Endodermal cell (in vitro differentiated cells): ENCODE measurements around the gene ZNF385D. TPM values are rescaled to one million over a fixed set of nuclear protein-coding genes. Genes with fewer than 3 reads are reported as not detected.

Experiments used
- DNase-seq: peaks from one replicate; pipeline ENCODE4 v3.0.0-alpha.2; 2017
- H3K27ac ChIP-seq: 2 replicates; pipeline ENCODE4 v1.5.1; 2013; ENCODE audit warnings: mild to moderate bottlenecking, low read depth, low read length, moderate library complexity
- H3K27me3 ChIP-seq: 2 replicates; pipeline ENCODE4 v1.6.1; 2013; ENCODE audit warnings: mild to moderate bottlenecking, low read length, moderate library complexity; ENCODE audit not compliant: insufficient read depth, control insufficient read depth, poor library complexity, severe bottlenecking
- H3K36me3 ChIP-seq: 2 replicates; pipeline ENCODE4 v1.7.0; 2013; ENCODE audit warnings: mild to moderate bottlenecking, low read length, moderate library complexity; ENCODE audit not compliant: control insufficient read depth, insufficient read depth
- H3K4me1 ChIP-seq: one replicate; pipeline ENCODE4 v1.7.0; 2013; ENCODE audit warnings: low read length; ENCODE audit not compliant: control insufficient read depth, insufficient read depth
- H3K4me3 ChIP-seq: 2 replicates; pipeline ENCODE4 v1.5.1; 2013; ENCODE audit warnings: mild to moderate bottlenecking, low read length, moderate library complexity
- H3K9ac ChIP-seq: 2 replicates; pipeline ENCODE4 v1.6.1; 2013; ENCODE audit warnings: mild to moderate bottlenecking, low read length, moderate library complexity; ENCODE audit not compliant: poor library complexity, severe bottlenecking; ENCODE audit errors: extremely low read depth
- H3K9me3 ChIP-seq: 2 replicates; pipeline ENCODE4 v1.6.1; 2013; ENCODE audit warnings: mild to moderate bottlenecking, low read length, moderate library complexity; ENCODE audit not compliant: control insufficient read depth
- H3K27ac Mint-ChIP-seq: 2 replicates; pipeline ENCODE4 v1.8.0; 2020; ENCODE audit warnings: mixed read lengths
- H3K27me3 Mint-ChIP-seq: 2 replicates; pipeline ENCODE4 v1.8.0; 2021; ENCODE audit warnings: mild to moderate bottlenecking, mixed read lengths; ENCODE audit not compliant: insufficient read depth
- H3K36me3 Mint-ChIP-seq: 2 replicates; pipeline ENCODE4 v1.8.0; 2020; ENCODE audit warnings: low read depth, mixed read lengths
- H3K4me1 Mint-ChIP-seq: 2 replicates; pipeline ENCODE4 v1.8.0; 2020; ENCODE audit warnings: mixed read lengths
- H3K4me3 Mint-ChIP-seq: 2 replicates; pipeline ENCODE4 v1.8.0; 2020; ENCODE audit warnings: mild to moderate bottlenecking, moderate library complexity, mixed read lengths
- H3K9me3 Mint-ChIP-seq: 2 replicates; pipeline ENCODE4 v1.8.0; 2020; ENCODE audit warnings: mild to moderate bottlenecking, mixed read lengths
- CTCF ChIP-seq: fragments of 200-600 bp; sonication (generic); conservative IDR thresholded peaks from 2 replicates; pipeline ENCODE4 v1.5.0; 2021; ENCODE audit warnings: antibody characterized with exemption, mild to moderate bottlenecking
- WGBS, 2 experiments: methylation state at CpG; one replicate each; pipeline versions ENCODE4 v1.1.5 to v1.1.7; 2013; ENCODE audit warnings: missing lambda C conversion rate in 2 of 2, mixed read lengths in 1 of 2; ENCODE audit not compliant: insufficient coverage in 1 of 2, insufficient read length in 1 of 2; 5-methylcytosine and 5-hydroxymethylcytosine counted together
- total RNA-seq, 2 donors: library from RNA; stranded (reverse); fragmentation: NEBNext Ultra II Directional in 1 of 2; extraction: Animal tissue kit (Norgen Biotek cat#: 25700) in 1 of 2; gene quantifications; 2 replicates in 1 of 2; 3 replicates in 1 of 2; pipeline ENCODE4 v1.2.1, GENCODE V29; 2021

The ZNF385D gene
- total RNA-seq, 2 donors from 2014 or later, result 1.1 to 3.7 TPM

DNA sequence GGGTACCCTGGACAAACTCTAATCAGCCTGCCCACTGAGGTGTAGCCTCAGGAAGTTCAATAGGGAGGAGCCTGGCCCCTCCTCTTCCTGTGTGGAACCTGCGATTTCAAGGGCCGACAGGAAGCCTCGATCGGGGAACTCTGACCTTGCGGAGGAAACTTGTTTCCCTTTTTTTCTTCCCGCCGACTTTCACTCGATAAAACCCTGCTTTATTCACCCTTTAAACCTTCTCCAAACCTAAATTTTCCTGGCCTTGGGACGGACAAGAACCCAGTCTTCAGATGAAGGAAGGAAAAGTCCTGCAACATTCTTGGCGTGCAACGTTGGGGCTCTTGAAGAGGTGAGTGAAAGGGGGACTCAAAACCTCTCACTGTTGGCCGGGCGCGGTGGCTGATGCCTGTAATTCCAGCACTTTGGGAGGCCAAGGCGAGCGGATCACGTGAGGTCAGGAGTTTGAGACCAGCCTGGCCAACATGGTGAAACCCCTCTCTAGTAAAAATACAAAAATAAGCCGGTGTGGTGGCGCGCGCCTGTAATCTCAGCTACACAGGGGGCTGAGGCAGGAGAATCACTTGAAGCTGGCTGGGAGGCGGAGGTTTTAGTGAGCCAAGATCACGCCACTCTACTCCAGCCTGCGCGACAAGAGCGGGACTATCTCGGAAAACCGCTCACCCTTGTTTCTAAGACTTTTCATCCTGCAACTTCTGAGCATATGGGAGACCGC lies 208.2 kb downstream of the ZNF385D start:
- H3K4me3 Mint-ChIP-seq, result peak overlapping the region; percentile 78
- no peaks in the 10 kb centered on the region for H3K9me3 Mint-ChIP-seq
- peak; percentile 64 for DNase-seq
- H3K9me3 ChIP-seq, result no peaks in the 10 kb centered on the region
- no peak for TF ChIP-seq CTCF
- H3K27me3 Mint-ChIP-seq, result no peaks in the 10 kb centered on the region
- no peaks in the 10 kb centered on the region for H3K36me3 Mint-ChIP-seq
- no peak overlapping the region for H3K4me3 ChIP-seq
- no peaks in the 10 kb centered on the region for H3K4me1 ChIP-seq
- no peak overlapping the region for H3K9ac ChIP-seq
- 88 to 92% methylated on average over 18 to 29 of the region's 29 CpGs for WGBS, 2 experiments
- no peaks in the 10 kb centered on the region for H3K36me3 ChIP-seq
- H3K27ac ChIP-seq, result no peak overlapping the region
- H3K4me1 Mint-ChIP-seq, result peaks cover 17% of the 10 kb centered on the region
- H3K27me3 ChIP-seq, result no peaks in the 10 kb centered on the region
- H3K27ac Mint-ChIP-seq, result peak overlapping the region; percentile 97

GRCh38 chr3:21540265-21540664 lies 210.7 kb downstream of the ZNF385D start:
- Histone ChIP-seq H3K36me3 (no peaks in the 10 kb centered on the region), H3K4me1 (no peaks in the 10 kb centered on the region), H3K9ac (no peak overlapping the region), H3K27ac (no peak overlapping the region), H3K9me3 (no peaks in the 10 kb centered on the region), H3K4me3 (no peak overlapping the region), H3K27me3 (no peaks in the 10 kb centered on the region)
- no peak for DNase-seq
- Mint-ChIP-seq H3K27me3 (no peaks in the 10 kb centered on the region), H3K27ac (no peak overlapping the region), H3K4me1 (peaks cover 12% of the 10 kb centered on the region), H3K36me3 (no peaks in the 10 kb centered on the region), H3K9me3 (no peaks in the 10 kb centered on the region), H3K4me3 (no peak overlapping the region)
- no peak for TF ChIP-seq CTCF
- WGBS, 2 experiments, result 92 to 94% methylated on average over 4 to 6 of the region's 6 CpGs

- H3K9me3 ChIP-seq, result no peaks in the 10 kb centered on the region
- TF ChIP-seq CTCF, result no peak
- Mint-ChIP-seq H3K27ac (peak overlapping the region; percentile 16), H3K9me3 (no peaks in the 10 kb centered on the region), H3K27me3 (no peaks in the 10 kb centered on the region), H3K4me3 (no peak overlapping the region), H3K4me1 (peaks cover 4% of the 10 kb centered on the region), H3K36me3 (no peaks in the 10 kb centered on the region)
- no peak for DNase-seq
- no peaks in the 10 kb centered on the region for H3K27me3 ChIP-seq
- no peaks in the 10 kb centered on the region for H3K4me1 ChIP-seq
- no peak overlapping the region for H3K9ac ChIP-seq
- 93% methylated on average over 3 of the region's 3 CpGs for WGBS, 2 experiments
- no peak overlapping the region for H3K4me3 ChIP-seq
- no peaks in the 10 kb centered on the region for H3K36me3 ChIP-seq
- H3K27ac ChIP-seq, result no peak overlapping the region
These were observed 216.5 kb downstream of the ZNF385D start for GRCh38 chr3:21534462-21534861.
